Esophagus muscularis mucosa (tissue), 3 donors: ENCODE measurements around the gene LFNG.

ENCODE experiments used
- CTCF ChIP-seq, 3 experiments: fragments of 200-600 bp in 2 of 3; fragments of 450-650 bp in 1 of 3; sonication (generic) in 2 of 3; IDR thresholded peaks; one replicate each; pipeline ENCODE4 v1.5.1; 2017 to 2019; ENCODE audit warnings: antibody characterized with exemption in 3 of 3, mild to moderate bottlenecking in 2 of 3, moderate library complexity in 1 of 3
- POLR2AphosphoS5 ChIP-seq, 2 donors: sonication (generic); formaldehyde crosslinking; IDR thresholded peaks; one replicate each; pipeline ENCODE4 v1.6.1; 2017; ENCODE audit warnings: antibody characterized with exemption in 2 of 2

GRCh38 chr7:2510130-2510776, 9.3 kb upstream of the LFNG start:
- TF ChIP-seq CTCF (IDR thresholded peaks at IDR 0.05) (no peak), POLR2AphosphoS5 (IDR thresholded peaks at IDR 0.05) (no peak)
